ENCODE measurements around the gene MAP3K20.
A peak's percentile ranks its signal among the peaks of the same experiment; 100 is the strongest.

The MAP3K20 gene

GRCh38 chr2:173051463-173052215, 24.0 kb upstream of the MAP3K20 start:
- no peak for DNase-seq

- DNase-seq = no peak
Measured at GRCh38 chr2:173053043-173053699, 22.5 kb upstream of the MAP3K20 start.

GRCh38 chr2:173054466-173054865, 21.2 kb upstream of the MAP3K20 start:
- DNase-seq = no peak

- DNase-seq = no peak
Measured at GRCh38 chr2:173056705-173057364, 18.8 kb upstream of the MAP3K20 start.

- DNase-seq = no peak
Measured at GRCh38 chr2:173058097-173058496, 17.5 kb upstream of the MAP3K20 start.

- DNase-seq = no peak
Measured at GRCh38 chr2:173058673-173059072, 17.0 kb upstream of the MAP3K20 start.

- no peak for DNase-seq
Measured at GRCh38 chr2:173059292-173059691, 16.4 kb upstream of the MAP3K20 start.

GRCh38 chr2:173059971-173060461, 15.6 kb upstream of the MAP3K20 start:
- no peak for DNase-seq

- DNase-seq = no peak
Measured at GRCh38 chr2:173062801-173063200, 12.8 kb upstream of the MAP3K20 start.

GRCh38 chr2:173064151-173064805, 11.4 kb upstream of the MAP3K20 start:
- DNase-seq = no peak

- DNase-seq = no peak
Measured at GRCh38 chr2:173066887-173067676, 8.6 kb upstream of the MAP3K20 start.

GRCh38 chr2:173075056-173075780, 428 bp upstream of the MAP3K20 start:
- DNase-seq = peak; percentile 34

GRCh38 chr2:173076581-173077345, 1.1 kb downstream of the MAP3K20 start:
- peak; percentile 39 for DNase-seq

GRCh38 chr2:173077506-173078177, 2.0 kb downstream of the MAP3K20 start:
- DNase-seq = peak; percentile 9

- no peak for DNase-seq
Measured at GRCh38 chr2:173079141-173079540, 3.5 kb downstream of the MAP3K20 start.

- DNase-seq = no peak
Measured at GRCh38 chr2:173079973-173080860, 4.6 kb downstream of the MAP3K20 start.

GRCh38 chr2:173086518-173087213, 11.0 kb downstream of the MAP3K20 start:
- DNase-seq = no peak

GRCh38 chr2:173087214-173087581, 11.6 kb downstream of the MAP3K20 start:
- DNase-seq = no peak

Data from NCI-H1105 treated with DMSO at 0.1 percent for 48 hours (cell line).